Endothelial cell of umbilical vein (primary cell): ENCODE measurements around the gene COX14. TPM values are rescaled to one million over a fixed set of nuclear protein-coding genes. Genes with fewer than 3 reads are reported as not detected.

Source experiments
- BruUV-seq: library from RNA; stranded (reverse); fragments of 400-500 nt; replicated peaks from 2 replicates; lab custom pipeline; 2021; lab: Mats Ljungman, UMichigan
- CTCF ChIA-PET: fragments of 300-600, 350-600 bp; sonication (Branson Sonifier 250); formaldehyde crosslinking; loops from one replicate; lab custom pipeline; 2021; ENCODE audit warnings: antibody characterized with exemption, inconsistent platforms; lab: Charles Lee
- POLR2A ChIA-PET: fragments of 300-600, 350-600 bp; sonication (Branson Sonifier 250); formaldehyde crosslinking; loops from one replicate; lab custom pipeline; 2021; ENCODE audit warnings: antibody characterized with exemption, inconsistent platforms; lab: Charles Lee
- DNase-seq: peaks from one replicate; pipeline ENCODE4 v3.0.0-alpha.2; 2011; ENCODE audit warnings: low read depth, low spot score
- FAIRE-seq: peaks from 2 replicates; lab custom pipeline; 2011; peaks lifted over from hg19 to GRCh38; lab: Jason Lieb, UNC
- H2AFZ ChIP-seq: 2 replicates; pipeline ENCODE4 v1.6.0; 2012; ENCODE audit warnings: low read depth, low read length, control low read depth, inconsistent platforms
- H3K27ac ChIP-seq: 2 replicates; pipeline ENCODE4 v1.5.1; 2011; ENCODE audit warnings: low read depth, mild to moderate bottlenecking, control low read depth, low read length, moderate library complexity; ENCODE audit not compliant: insufficient read depth
- H3K27me3 ChIP-seq, 2 experiments: 2 replicates each; pipeline versions ENCODE4 v1.6.0 to v1.6.1; 2011; ENCODE audit warnings: low read length in 2 of 2, mixed read lengths in 1 of 2; ENCODE audit not compliant: control insufficient read depth in 2 of 2, insufficient read depth in 2 of 2
- H3K36me3 ChIP-seq, 2 experiments: 2 replicates in 1 of 2; 3 replicates in 1 of 2; pipeline ENCODE4 v1.5.1; 2011; ENCODE audit warnings: low read length in 2 of 2, mild to moderate bottlenecking in 1 of 2, moderate library complexity in 1 of 2; ENCODE audit not compliant: control insufficient read depth in 2 of 2, insufficient read depth in 2 of 2; ENCODE audit errors: extremely low read depth in 1 of 2
- H3K4me1 ChIP-seq: 3 replicates; pipeline ENCODE4 v1.5.1; 2011; ENCODE audit warnings: mild to moderate bottlenecking, low read length; ENCODE audit not compliant: control insufficient read depth, insufficient read depth; ENCODE audit errors: extremely low read depth
- H3K4me2 ChIP-seq: 2 replicates; pipeline ENCODE4 v1.6.1; 2011; ENCODE audit warnings: low read length, control low read depth, mixed read lengths; ENCODE audit not compliant: insufficient read depth
- H3K4me3 ChIP-seq, 3 experiments: fragments of 200-600 bp in 1 of 3; sonication (generic), shearing (Covaris generic) in 1 of 3; replicated peaks in 1 of 3; 2 replicates each; pipeline ENCODE4 v1.5.1; 2011 to 2016; ENCODE audit warnings: control low read depth in 3 of 3, low read length in 3 of 3, mild to moderate bottlenecking in 2 of 3, inconsistent platforms in 1 of 3, low read depth in 1 of 3, moderate library complexity in 1 of 3; ENCODE audit not compliant: insufficient read depth in 1 of 3
- H3K79me2 ChIP-seq: 2 replicates; pipeline ENCODE4 v1.6.0; 2012; ENCODE audit warnings: low read length, inconsistent platforms; ENCODE audit not compliant: control insufficient read depth, insufficient read depth
- H3K9ac ChIP-seq: replicated peaks from 2 replicates; pipeline ENCODE3; 2011; ENCODE audit warnings: low read length, control low read depth; ENCODE audit not compliant: insufficient read depth; ENCODE audit errors: extremely low read depth
- H3K9me1 ChIP-seq: replicated peaks from 3 replicates; pipeline ENCODE4 v1.6.0; 2011; ENCODE audit warnings: mild to moderate bottlenecking, low read length; ENCODE audit not compliant: control insufficient read depth, insufficient read depth; ENCODE audit errors: extremely low read depth
- H3K9me3 ChIP-seq: replicated peaks from 2 replicates; pipeline ENCODE4 v1.5.1; 2012; ENCODE audit warnings: low read length, inconsistent platforms; ENCODE audit not compliant: control insufficient read depth, insufficient read depth
- H4K20me1 ChIP-seq: replicated peaks from 2 replicates; pipeline ENCODE3; 2011; ENCODE audit warnings: mild to moderate bottlenecking, low read length; ENCODE audit not compliant: control insufficient read depth, insufficient read depth; ENCODE audit errors: extremely low read depth
- CTCF ChIP-seq, 2 donors: IDR thresholded peaks; 1 replicate in 1 of 2; 2 replicates in 1 of 2; pipeline ENCODE4 v1.5.1; 2011; ENCODE audit warnings: low read length in 2 of 2, mild to moderate bottlenecking in 2 of 2, moderate library complexity in 2 of 2, control low read depth in 1 of 2, inconsistent platforms in 1 of 2, low read depth in 1 of 2; ENCODE audit not compliant: insufficient read depth in 1 of 2; ENCODE audit errors: extremely low read depth in 1 of 2
- EZH2 ChIP-seq: IDR thresholded peaks from 2 replicates; pipeline ENCODE4 v1.6.1; 2012; ENCODE audit warnings: borderline replicate concordance, low read depth, mild to moderate bottlenecking, moderate library complexity, low read length, inconsistent platforms; ENCODE audit not compliant: severe bottlenecking
- FOS ChIP-seq: IDR thresholded peaks from 2 replicates; pipeline ENCODE4 v1.6.1; 2011; ENCODE audit warnings: mild to moderate bottlenecking, low read length, moderate library complexity, borderline replicate concordance; ENCODE audit not compliant: insufficient read depth
- GATA2 ChIP-seq: IDR thresholded peaks from 2 replicates; pipeline ENCODE4 v1.7.0; 2011; ENCODE audit warnings: low read depth, mild to moderate bottlenecking, moderate library complexity, mixed read lengths, low read length; ENCODE audit not compliant: insufficient read length, insufficient read depth
- JUN ChIP-seq: IDR thresholded peaks from 2 replicates; pipeline ENCODE4 v1.6.1; 2011; ENCODE audit warnings: borderline replicate concordance, low read depth; ENCODE audit not compliant: insufficient read length, insufficient read depth
- MAX ChIP-seq: IDR thresholded peaks from 2 replicates; pipeline ENCODE4 v1.6.1; 2011; ENCODE audit not compliant: insufficient read depth, insufficient read length
- MYC ChIP-seq: IDR thresholded peaks from one replicate; pipeline ENCODE4 v1.6.1; 2011; ENCODE audit warnings: mild to moderate bottlenecking, low read depth, low read length
- POLR2A ChIP-seq: IDR thresholded peaks from 2 replicates; pipeline ENCODE4 v1.6.1; 2012; ENCODE audit warnings: low read depth, mild to moderate bottlenecking, control low read depth, low read length
- POLR2AphosphoS5 ChIP-seq: IDR thresholded peaks from 2 replicates; pipeline ENCODE4 v1.6.1; 2012; ENCODE audit warnings: low read depth, mild to moderate bottlenecking, control low read depth, low read length, moderate library complexity; ENCODE audit not compliant: insufficient read depth
- dilution Hi-C: fragments of 300-500 bp; cut with MboI; formaldehyde crosslinking; loops from one replicate; pipeline ENCODE4 v1.15.0; 2019; ENCODE audit warnings: low sequenced_read_pairs; ENCODE audit not compliant: extremely low pct_ligation_motif_present
- intact Hi-C: fragments of 100-400 bp; cut with micrococcal nuclease; formaldehyde crosslinking; loops from one replicate; pipeline ENCODE4 v1.10.0; 2022
- polyA plus RNA-seq, 4 experiments: library from polyadenylated mRNA; depleted of rRNA in 3 of 4; stranded (reverse) in 3 of 4; unstranded in 1 of 4; fragments of >200 nt; gene quantifications; 2 replicates each; pipeline versions ENCODE4 v1.2.1 to v1.2.3, GENCODE V29; 2011 to 2012; ENCODE audit warnings: missing spikeins in 1 of 4
- total RNA-seq: library from RNA; stranded (reverse); gene quantifications from 2 replicates; pipeline ENCODE4 v1.2.3, GENCODE V29; 2021

Gene COX14
- total and polyA plus RNA-seq, 2 donors (not counting 3 experiments of a cell fraction or from before 2014, with no cell fraction given): 40.3 to 106 TPM

GRCh38 chr12:50099302-50100008 is 12.6 kb upstream of the COX14 start:
- intact Hi-C loops: no loop called here
- Histone ChIP-seq H3K9ac (no peak overlapping the region), H4K20me1 (no peaks in the 10 kb centered on the region), H3K27me3 (no peaks in the 10 kb centered on the region), H3K27ac (no peak overlapping the region), H3K36me3 (peaks cover 24 to 45% of the 10 kb centered on the region in 2 experiments), H3K79me2 (no peaks in the 10 kb centered on the region), H3K9me3 (no peaks in the 10 kb centered on the region), H3K9me1 (no peaks in the 10 kb centered on the region), H2AFZ (no peak overlapping the region), H3K4me2 (no peak overlapping the region), H3K4me3 (no peak overlapping the region), H3K4me1 (no peaks in the 10 kb centered on the region)
- TF ChIP-seq FOS (peak; percentile 55), MAX (no peak), GATA2 (no peak)
- ChIA-PET POLR2A (interaction anchor here (1.1 kb wide), 1 partner anchor 13 kb away, joined by 3 read pairs; the partner anchor contains the start of gene COX14), CTCF (interaction anchor here (1.3 to 6.4 kb wide), 4 partner anchors 12 to 215 kb away, joined by 3 to 80 read pairs (median 4); partner anchors contain the start of gene COX14)
- dilution Hi-C loops: no loop called here
- BruUV-seq: TSS peak; percentile 33
- FAIRE-seq (no peak), DNase-seq (no peak)

GRCh38 chr12:50100561-50100960 is 11.5 kb upstream of the COX14 start:
- Histone ChIP-seq H3K4me2 (no peak overlapping the region), H2AFZ (no peak overlapping the region), H4K20me1 (no peaks in the 10 kb centered on the region), H3K4me1 (no peaks in the 10 kb centered on the region), H3K9me3 (no peaks in the 10 kb centered on the region), H3K27me3 (no peaks in the 10 kb centered on the region), H3K9me1 (no peaks in the 10 kb centered on the region), H3K79me2 (no peaks in the 10 kb centered on the region), H3K4me3 (no peak overlapping the region), H3K36me3 (peaks cover 20 to 41% of the 10 kb centered on the region in 2 experiments), H3K27ac (no peak overlapping the region), H3K9ac (no peak overlapping the region)
- ChIA-PET CTCF (interaction anchor here (0.9 to 6.4 kb wide), 7 partner anchors 10 to 214 kb away, joined by 3 to 80 read pairs (median 4); partner anchors contain the start of genes COX14 and SMARCD1), POLR2A (interaction anchor here (1.1 kb wide), 1 partner anchor 12 kb away, joined by 3 read pairs; the partner anchor contains the start of gene COX14)
- no peak for DNase-seq
- BruUV-seq: no TSS peak
- no peak for TF ChIP-seq MYC
- no peak for TF ChIP-seq CTCF (IDR thresholded peaks at IDR 0.05; ENCODE audit: extremely low read depth in 1 of 2, insufficient read depth in 1 of 2, low read depth in 1 of 2, low read length in 2 of 2)
- TF ChIP-seq EZH2: no peak
- no peak for TF ChIP-seq JUN
- TF ChIP-seq POLR2A: no peak
- TF ChIP-seq GATA2: no peak
- no peak for TF ChIP-seq FOS
- TF ChIP-seq MAX: no peak
- no peak for TF ChIP-seq POLR2AphosphoS5
- no peak for FAIRE-seq
- dilution Hi-C loops: no loop called here
- intact Hi-C loops: no loop called here
